HCT116 (cell line): ENCODE measurements around the gene TENM4.

ENCODE experiments used
- CTCF ChIP-seq, 3 experiments: fragments of 200-600 bp in 1 of 3; sonication (generic) in 1 of 3; IDR thresholded peaks in 2 of 3; conservative IDR thresholded peaks in 1 of 3; 2 replicates each; pipeline ENCODE4 v1.5.1; 2012 to 2017; ENCODE audit warnings: low read depth in 2 of 3, low read length in 2 of 3, antibody characterized with exemption in 1 of 3, borderline replicate concordance in 1 of 3, control low read depth in 1 of 3, mild to moderate bottlenecking in 1 of 3, mixed read lengths in 1 of 3, mixed run types in 1 of 3, moderate library complexity in 1 of 3; ENCODE audit not compliant: insufficient read depth in 1 of 3
- EZH2 ChIP-seq: fragments of 200-600 bp; sonication (generic); IDR thresholded peaks from 2 replicates; pipeline ENCODE4 v1.6.1; 2017; ENCODE audit warnings: antibody characterized with exemption, mixed run types
- EZH2phosphoT487 ChIP-seq: fragments of 200-600 bp; IDR thresholded peaks from 2 replicates; pipeline ENCODE4 v1.6.1; 2018; ENCODE audit warnings: antibody characterized with exemption, borderline replicate concordance
- POLR2A ChIP-seq: IDR thresholded peaks from 2 replicates; pipeline ENCODE4 v1.7.0; 2011; ENCODE audit warnings: borderline replicate concordance; ENCODE audit not compliant: insufficient read depth, insufficient read length; ENCODE audit errors: extremely low read depth
- ZNF274 ChIP-seq: fragments of 200-500 bp; sonication (Bioruptor generic); IDR thresholded peaks from 2 replicates; pipeline ENCODE4 v1.6.1; 2014; ENCODE audit warnings: mild to moderate bottlenecking, low read depth, low read length, inconsistent platforms

GRCh38 chr11:79439886-79440570, 802 bp downstream of the TENM4 start:
- no peak for TF ChIP-seq EZH2phosphoT487
- no peak for TF ChIP-seq ZNF274
- TF ChIP-seq POLR2A: no peak
- no peak for TF ChIP-seq CTCF (IDR thresholded peaks at IDR 0.05 in 2 of 3, conservative IDR thresholded peaks at IDR 0.05 in 1 of 3; ENCODE audit: borderline replicate concordance in 1 of 3, insufficient read depth in 1 of 3, low read depth in 2 of 3, low read length in 2 of 3)
- TF ChIP-seq EZH2: no peak
